ENCODE measurements around the gene TAS2R60. TPM values are rescaled to one million over a fixed set of nuclear protein-coding genes. Genes with fewer than 3 reads are reported as not detected.
A peak's percentile ranks its signal among the peaks of the same experiment; 100 is the strongest.

Gene TAS2R60
- polyA plus RNA-seq, 1 of the 3 experiments (the other 2 are of a cell fraction) = not detected

- H3K79me2 ChIP-seq (ENCODE audit: insufficient read depth) = no peaks in the 10 kb centered on the region
- H3K27me3 ChIP-seq (ENCODE audit: insufficient read depth) = no peaks in the 10 kb centered on the region
- H3F3A ChIP-seq (replicated peaks; ENCODE audit: insufficient read depth) = peaks cover 59% of the 10 kb centered on the region
- TF ChIP-seq YY1 (IDR thresholded peaks at IDR 0.05; ENCODE audit: low read depth) (no peak), EP300 (IDR thresholded peaks at IDR 0.05; ENCODE audit: borderline replicate concordance in 1 of 2, low read depth in 1 of 2, low read length in 1 of 2) (peak; percentile 62 to 94; a peak in 3 of 4 replicates), CHD2 (IDR thresholded peaks at IDR 0.05; ENCODE audit: low read length, partially characterized antibody) (no peak), SMC3 (IDR thresholded peaks at IDR 0.05; ENCODE audit: low read depth, low read length) (no peak), IRF3 (IDR thresholded peaks at IDR 0.05; ENCODE audit: low read depth, low read length) (no peak), FOSL2 (IDR thresholded peaks at IDR 0.05; ENCODE audit: borderline replicate concordance, low read depth) (peak; percentile 81), FOXM1 (IDR thresholded peaks at IDR 0.05; ENCODE audit: low read depth) (peak; percentile 87), PBX3 (IDR thresholded peaks at IDR 0.05) (peak; percentile 91), MEF2A (IDR thresholded peaks at IDR 0.05; ENCODE audit: borderline replicate concordance, low read depth) (peak; percentile 96), ELF1 (IDR thresholded peaks at IDR 0.05) (no peak), RFX5 (IDR thresholded peaks at IDR 0.05; ENCODE audit: low read length) (no peak), RAD21 (IDR thresholded peaks at IDR 0.05; ENCODE audit: low read length) (no peak), NFIC (IDR thresholded peaks at IDR 0.05; ENCODE audit: borderline replicate concordance) (peak; percentile 83), ZBTB33 (IDR thresholded peaks at IDR 0.05; ENCODE audit: borderline replicate concordance, low read depth) (0 out of 2 replicates have a peak, but pooled peaks have one; percentile 33), MAX (IDR thresholded peaks at IDR 0.05; ENCODE audit: low read depth) (peak; percentile 74), SIN3A (IDR thresholded peaks at IDR 0.05; ENCODE audit: borderline replicate concordance, low read depth, low read length) (no peak), TCF12 (IDR thresholded peaks at IDR 0.05) (peak; percentile 97), JUND (IDR thresholded peaks at IDR 0.05) (peak; percentile 89), RXRA (IDR thresholded peaks at IDR 0.05; ENCODE audit: borderline replicate concordance, low read depth) (peak; percentile 71; the same call in 1 of the 2 replicates), TEAD4 (IDR thresholded peaks at IDR 0.05; ENCODE audit: borderline replicate concordance, insufficient read depth) (peak; percentile 85), POLR2AphosphoS5 (IDR thresholded peaks at IDR 0.05; ENCODE audit: low read depth, low read length) (peak; percentile 74; the same call in 1 of the 2 replicates)
- TF ChIP-seq, protein P1, sequence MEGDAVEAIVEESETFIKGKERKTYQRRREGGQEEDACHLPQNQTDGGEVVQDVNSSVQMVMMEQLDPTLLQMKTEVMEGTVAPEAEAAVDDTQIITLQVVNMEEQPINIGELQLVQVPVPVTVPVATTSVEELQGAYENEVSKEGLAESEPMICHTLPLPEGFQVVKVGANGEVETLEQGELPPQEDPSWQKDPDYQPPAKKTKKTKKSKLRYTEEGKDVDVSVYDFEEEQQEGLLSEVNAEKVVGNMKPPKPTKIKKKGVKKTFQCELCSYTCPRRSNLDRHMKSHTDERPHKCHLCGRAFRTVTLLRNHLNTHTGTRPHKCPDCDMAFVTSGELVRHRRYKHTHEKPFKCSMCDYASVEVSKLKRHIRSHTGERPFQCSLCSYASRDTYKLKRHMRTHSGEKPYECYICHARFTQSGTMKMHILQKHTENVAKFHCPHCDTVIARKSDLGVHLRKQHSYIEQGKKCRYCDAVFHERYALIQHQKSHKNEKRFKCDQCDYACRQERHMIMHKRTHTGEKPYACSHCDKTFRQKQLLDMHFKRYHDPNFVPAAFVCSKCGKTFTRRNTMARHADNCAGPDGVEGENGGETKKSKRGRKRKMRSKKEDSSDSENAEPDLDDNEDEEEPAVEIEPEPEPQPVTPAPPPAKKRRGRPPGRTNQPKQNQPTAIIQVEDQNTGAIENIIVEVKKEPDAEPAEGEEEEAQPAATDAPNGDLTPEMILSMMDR (IDR thresholded peaks at IDR 0.05) = no peak
- ChIA-PET CTCF (no interaction called here), POLR2A (no interaction called here)
- DNase-seq = no peak
- 0 out of 2 replicates have a peak, but pooled peaks cover 10% of the 10 kb centered on the region for H3K9me3 ChIP-seq
- peak overlapping the region; percentile 61 for H3K4me2 ChIP-seq
- H4K20me1 ChIP-seq (ENCODE audit: insufficient read depth) = no peaks in the 10 kb centered on the region
- H2AFZ ChIP-seq (ENCODE audit: low read depth) = peak overlapping the region; percentile 61; the same call in 1 of the 2 replicates
- 14% methylated on average over 4 of the region's 4 CpGs for WGBS (ENCODE audit: low lambda C conversion rate)
- peak overlapping the region; percentile 39 to 92; a peak in 3 of 4 replicates for H3K27ac ChIP-seq (ENCODE audit: low read depth in 2 of 2, low read length in 1 of 2)
- H3K9ac ChIP-seq = peak overlapping the region; percentile 64
- H3K4me1 ChIP-seq (ENCODE audit: control insufficient read depth in 1 of 2, insufficient read depth in 2 of 2, low read depth in 1 of 2, low read length in 1 of 2) = peaks cover 0 to 48% of the 10 kb centered on the region in 2 experiments; a peak in 3 of 4 replicates
- no peaks in the 10 kb centered on the region for H3K9me2 ChIP-seq
- 0 out of 4 replicates have a peak overlapping the region, but pooled peaks of 1 of the 2 experiments have one; percentile 0 for H3K4me3 ChIP-seq (ENCODE audit: low read depth in 2 of 2, low read length in 1 of 2)
- no peaks in the 10 kb centered on the region for H3K36me3 ChIP-seq (replicated peaks in 1 of 2; ENCODE audit: control insufficient read depth in 1 of 2, insufficient read depth in 2 of 2, low read length in 1 of 2)
Measured at GRCh38 chr7:143456992-143457793, 13.9 kb downstream of the TAS2R60 start.
